GM18868 (cell line): Measurements from ENCODE around the gene OSTF1.
A peak's percentile ranks its signal among the peaks of the same experiment; 100 is the strongest.

ENCODE experiments used
- ATAC-seq: cut with Tn5 transposase; IDR thresholded peaks from one replicate; pipeline ENCODE4 v1.9.1; 2021; ENCODE audit warnings: mild to moderate bottlenecking, moderate library complexity; ENCODE audit not compliant: unreplicated experiment

Gene OSTF1

DNA sequence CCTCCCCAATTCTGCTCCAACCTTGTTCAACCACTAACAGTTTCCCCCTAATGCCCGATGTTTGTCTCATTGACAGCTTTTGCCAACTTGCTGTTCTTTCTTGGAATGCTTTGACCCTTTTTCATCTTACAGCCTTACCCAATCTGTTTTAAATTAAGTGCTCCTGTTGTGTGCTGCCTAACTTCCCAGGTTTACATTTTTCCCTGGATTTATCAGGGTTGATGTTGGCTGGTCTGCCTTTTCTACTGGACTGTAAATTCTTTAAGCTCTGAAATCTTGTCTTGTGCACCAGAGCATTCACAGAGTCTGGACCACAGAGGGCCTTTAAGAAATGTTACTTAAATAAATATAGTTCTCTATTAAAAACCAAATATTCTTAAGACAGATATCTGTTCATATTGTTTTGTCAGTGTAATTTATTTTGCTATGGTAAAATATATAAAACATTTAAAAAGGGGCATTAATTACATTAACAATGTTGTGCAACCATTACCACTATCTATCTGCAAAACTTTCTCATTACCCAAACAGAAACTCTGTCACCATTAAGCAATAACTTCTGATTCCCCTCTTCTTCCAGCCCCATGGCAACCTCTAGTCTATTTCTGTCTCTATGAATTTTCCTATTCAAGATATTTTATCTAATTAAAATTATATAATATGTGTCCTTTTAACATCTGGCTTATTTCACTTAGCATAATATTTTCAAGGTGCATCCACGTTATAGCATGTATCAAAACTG lies 73.0 kb downstream of the OSTF1 start:
- no peak for ATAC-seq

GRCh38 chr9:75163764-75164163 lies 75.5 kb downstream of the OSTF1 start:
- no peak for ATAC-seq

- ATAC-seq, result no peak
Observed at GRCh38 chr9:75164573-75164972, 76.3 kb downstream of the OSTF1 start.

- no peak for ATAC-seq
Observed at GRCh38 chr9:75167281-75167680, 79.0 kb downstream of the OSTF1 start.

DNA sequence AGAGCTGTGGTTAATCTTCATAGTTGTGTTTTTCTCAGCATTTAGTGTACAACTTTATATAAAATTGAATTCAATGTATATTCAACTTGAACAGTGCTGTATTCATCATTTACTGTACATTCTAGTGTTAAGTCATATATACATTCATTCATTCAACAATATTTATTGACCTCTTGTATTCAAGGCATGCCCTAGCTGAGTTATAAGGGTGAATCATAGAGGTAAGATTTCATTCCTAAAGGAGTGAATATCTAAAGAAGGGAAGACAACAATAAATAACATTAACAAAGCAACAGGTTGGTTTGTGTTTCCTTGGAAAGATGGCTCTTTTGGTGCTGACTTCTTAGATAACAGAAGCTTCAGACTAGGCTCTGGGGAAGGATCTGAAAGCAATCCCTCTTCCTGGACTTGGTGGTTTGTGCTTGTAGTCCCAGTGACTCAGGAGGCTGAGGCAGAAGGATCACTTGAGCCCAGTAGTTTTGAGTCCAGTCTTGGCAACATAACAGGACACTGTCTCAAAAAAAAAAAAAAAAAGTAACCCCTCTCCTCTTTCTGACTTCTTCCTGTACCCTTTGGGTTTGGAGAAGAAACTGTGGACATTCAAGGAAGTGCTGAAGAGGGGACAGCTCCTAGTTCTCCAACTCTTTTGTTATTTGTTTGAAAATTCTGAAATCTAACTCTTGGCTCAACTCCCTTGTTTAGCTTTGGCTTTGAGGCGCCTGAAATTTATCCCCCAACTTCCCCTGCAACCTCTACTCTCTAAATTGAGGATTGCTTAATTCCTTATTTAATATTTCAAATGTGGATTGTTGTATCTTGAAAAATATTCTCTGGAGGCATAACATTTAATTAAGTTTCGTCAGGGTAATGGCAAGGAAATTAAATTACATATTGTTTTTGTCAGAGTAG lies 80.2 kb downstream of the OSTF1 start:
- no peak for ATAC-seq

DNA sequence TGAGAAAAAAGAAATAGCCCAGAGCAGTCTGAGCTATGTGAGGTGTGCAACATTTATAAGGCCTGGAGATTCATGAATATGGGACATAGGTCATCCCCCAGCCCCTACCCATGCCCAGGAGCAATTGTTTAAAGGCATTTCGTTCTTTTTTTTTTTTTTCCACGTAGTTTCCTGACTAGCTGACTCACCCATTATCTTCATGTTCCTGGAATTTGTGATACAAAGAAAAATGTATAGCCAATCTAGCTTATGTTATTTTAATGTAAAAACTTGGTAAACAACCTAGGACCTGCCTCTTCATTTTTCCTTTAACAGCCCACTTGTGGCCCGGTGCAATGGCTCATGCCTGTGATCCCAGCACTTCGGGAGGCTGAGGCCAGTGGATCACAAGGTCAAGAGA lies 81.3 kb downstream of the OSTF1 start:
- no peak for ATAC-seq

GRCh38 chr9:75170898-75171360 lies 82.6 kb downstream of the OSTF1 start:
- ATAC-seq, result no peak

- no peak for ATAC-seq
Observed at GRCh38 chr9:75175395-75175794, 87.1 kb downstream of the OSTF1 start.

GRCh38 chr9:75176037-75176436 lies 87.7 kb downstream of the OSTF1 start:
- no peak for ATAC-seq

DNA sequence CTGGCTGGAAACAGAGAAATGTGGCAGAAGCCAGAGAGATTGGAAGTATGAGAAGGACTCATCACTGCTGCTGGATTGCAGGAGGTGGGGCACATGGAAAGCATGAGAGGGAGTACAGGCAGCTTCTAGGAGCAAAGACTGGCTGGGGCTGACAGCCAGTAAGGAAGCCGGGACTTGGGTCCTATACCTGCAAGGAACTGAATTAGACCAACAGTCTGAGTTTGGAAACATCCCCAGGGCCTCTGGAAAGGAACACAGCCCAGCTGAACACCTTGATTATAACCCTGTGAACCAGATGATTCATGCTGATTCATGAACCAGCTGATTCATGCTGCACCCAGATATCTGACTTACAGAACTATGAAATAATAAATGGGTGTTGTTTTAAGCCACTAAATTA lies 93.4 kb downstream of the OSTF1 start:
- ATAC-seq, result no peak

GRCh38 chr9:75183306-75183705 lies 95.0 kb downstream of the OSTF1 start:
- no peak for ATAC-seq

DNA sequence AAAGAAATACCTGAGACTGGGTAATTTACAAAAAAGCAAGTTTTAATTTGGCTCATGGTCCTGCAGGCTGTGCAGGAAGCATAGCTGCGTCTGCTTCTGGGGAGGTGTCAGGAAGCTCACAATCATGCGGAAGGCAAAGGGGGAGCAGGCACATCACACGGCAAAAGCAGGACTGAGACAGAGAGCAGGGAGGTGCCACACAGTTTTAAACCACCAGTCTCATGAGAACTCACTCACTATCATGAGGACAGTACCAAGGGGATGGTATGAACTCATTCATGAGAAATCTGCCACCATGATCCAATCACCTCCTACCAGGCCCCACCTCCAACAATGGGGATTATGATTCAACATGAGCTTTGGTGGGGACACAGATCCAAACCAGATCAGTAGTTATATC lies 96.2 kb downstream of the OSTF1 start:
- no peak for ATAC-seq

DNA sequence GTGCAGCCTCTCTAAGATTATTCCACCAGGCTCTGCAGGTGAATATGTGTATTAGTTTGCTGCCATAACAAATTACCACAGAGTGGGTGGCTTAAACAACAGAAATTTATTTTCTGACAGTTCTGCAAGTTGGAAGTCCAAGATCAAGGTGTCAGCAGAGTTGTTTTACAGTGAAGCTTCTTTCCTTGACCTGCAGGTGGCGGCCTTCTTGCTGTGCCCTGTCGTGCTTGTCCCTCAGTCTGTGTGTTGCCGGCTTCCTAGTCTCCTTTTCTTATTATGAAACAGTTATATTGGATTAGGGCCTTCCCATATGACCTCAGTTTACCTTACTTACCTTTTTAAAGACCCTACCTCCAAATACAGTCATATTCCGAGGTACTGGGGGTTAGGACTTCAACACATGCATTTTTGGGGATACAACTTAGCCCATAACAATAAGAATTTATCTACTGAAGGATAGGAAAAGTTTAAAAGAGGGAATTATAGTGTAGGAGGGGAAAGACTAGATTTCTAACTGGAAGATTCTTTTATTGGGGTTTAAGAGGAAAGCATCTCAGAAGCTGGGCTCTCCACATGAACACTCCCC lies 97.4 kb downstream of the OSTF1 start:
- ATAC-seq, result peak; percentile 84

DNA sequence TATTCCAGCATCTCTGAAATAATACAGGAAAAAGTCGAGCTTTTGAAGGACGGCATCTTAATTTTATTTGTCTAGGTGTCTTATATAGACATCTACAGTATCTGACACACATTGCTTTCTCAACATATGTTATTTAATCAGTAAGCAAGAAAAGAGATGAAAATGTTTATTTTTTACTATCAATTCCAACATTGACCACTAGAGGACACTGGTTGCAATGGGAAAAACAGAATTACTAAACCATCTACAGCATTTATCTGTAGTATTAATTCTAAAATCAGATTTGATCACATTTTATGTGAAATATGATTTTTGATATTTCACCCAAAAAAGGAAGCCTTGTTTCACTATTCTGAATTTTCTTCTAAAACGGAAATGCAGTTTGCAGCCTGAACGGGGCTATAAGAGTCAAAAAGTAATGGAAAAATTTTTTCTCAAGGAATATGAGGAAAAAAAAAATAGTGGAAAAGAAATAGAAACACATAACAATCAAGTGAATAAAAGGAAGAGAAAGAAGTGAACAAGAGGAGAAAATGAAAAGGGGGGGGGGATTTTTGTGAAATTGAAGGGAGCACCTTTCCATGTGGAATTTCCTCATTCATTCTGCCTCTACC lies 98.6 kb downstream of the OSTF1 start:
- ATAC-seq, result no peak

DNA sequence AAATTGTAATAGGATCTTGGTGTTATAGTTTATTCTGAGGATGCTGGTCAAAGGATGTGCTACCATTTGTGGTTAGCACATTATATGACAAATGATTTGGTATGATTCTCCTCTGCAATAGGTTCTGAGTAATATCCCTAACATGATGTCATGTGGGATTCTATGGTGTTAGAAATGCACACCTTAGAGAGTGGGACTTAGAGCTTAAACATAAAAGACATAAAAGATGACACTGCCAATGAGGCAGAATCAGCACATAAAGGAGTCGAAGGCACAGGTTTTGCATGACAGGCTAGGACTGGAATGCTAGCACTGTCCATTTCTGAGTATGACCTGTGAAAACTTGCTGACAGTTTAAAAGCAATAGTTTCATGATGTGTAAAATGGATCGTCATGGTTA lies 100.4 kb downstream of the OSTF1 start:
- ATAC-seq, result no peak

- no peak for ATAC-seq
Observed at GRCh38 chr9:75190762-75191161, 102.4 kb downstream of the OSTF1 start.
